Left renal pelvis (tissue), 4 donors: ENCODE results near the gene NLRP5. TPM values are rescaled to one million over a fixed set of nuclear protein-coding genes. Genes with fewer than 3 reads are reported as not detected.

Experiments
- DNase-seq, 4 donors: peaks; one replicate each; pipeline ENCODE4 v3.0.0-alpha.2; 2013; ENCODE audit warnings: low read depth in 4 of 4, low spot score in 3 of 4
- polyA plus RNA-seq, 4 donors: library from polyadenylated mRNA; unstranded; fragments of 120-200 nt; gene quantifications; one replicate each; pipeline ENCODE4 v1.2.1, GENCODE V29; 2013; ENCODE audit not compliant: insufficient read length in 4 of 4

Gene NLRP5
- polyA plus RNA-seq, 4 donors: not detected

GRCh38 chr19:56069642-56070041 is 83.1 kb downstream of the NLRP5 start:
- no peak for DNase-seq

- DNase-seq: no peak
These were observed 84.6 kb downstream of the NLRP5 start for GRCh38 chr19:56071151-56071550.

DNA sequence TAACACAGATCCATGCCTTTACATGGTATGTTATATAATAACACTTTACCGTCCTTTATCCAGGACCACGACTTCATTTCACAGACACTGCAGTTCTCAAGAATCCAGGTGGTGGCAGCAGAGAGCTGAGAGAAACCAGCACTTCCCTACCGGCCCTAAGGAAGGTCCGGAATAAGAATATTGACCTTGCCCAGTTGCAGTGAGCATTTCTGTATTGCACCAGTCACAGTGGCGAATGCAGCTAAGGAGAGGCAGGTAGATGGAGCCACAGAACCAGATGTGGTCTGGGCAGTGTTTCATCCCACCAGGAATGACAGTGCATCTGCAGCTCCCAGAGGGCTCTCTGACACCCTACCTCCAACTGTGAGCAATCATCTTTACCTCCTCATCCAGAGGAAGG is 89.9 kb downstream of the NLRP5 start:
- DNase-seq: peak in 1 of 4 donors; percentile 34

- no peak for DNase-seq
These were observed 93.0 kb downstream of the NLRP5 start for GRCh38 chr19:56079609-56080008.

GRCh38 chr19:56080669-56081401 is 94.3 kb downstream of the NLRP5 start:
- DNase-seq: peak in 2 of 4 donors; percentile 53 to 61

DNA sequence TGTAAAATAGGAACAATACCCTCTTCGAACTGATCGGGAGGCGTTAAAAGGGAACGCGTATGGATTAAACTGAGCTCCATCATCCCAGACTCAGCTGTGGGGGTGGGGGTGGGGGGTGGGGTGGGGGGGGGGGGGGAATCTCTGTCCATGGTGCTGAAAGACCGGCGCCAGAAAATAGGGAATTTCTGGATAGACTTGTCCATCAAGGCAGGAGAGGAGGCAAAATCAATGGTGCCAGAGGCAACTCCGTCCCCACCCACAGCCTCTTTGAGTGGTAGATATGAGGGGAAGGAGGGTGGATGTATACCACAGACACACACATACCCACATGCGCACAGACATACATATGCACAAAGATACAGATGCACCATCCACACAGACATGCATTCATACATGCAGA is 97.1 kb downstream of the NLRP5 start:
- DNase-seq: no peak

- no peak for DNase-seq
These were observed 98.4 kb downstream of the NLRP5 start for GRCh38 chr19:56084835-56085536.

GRCh38 chr19:56085571-56086275 is 99.1 kb downstream of the NLRP5 start:
- no peak for DNase-seq

- no peak for DNase-seq
These were observed 100.3 kb downstream of the NLRP5 start for GRCh38 chr19:56086671-56087430.

DNA sequence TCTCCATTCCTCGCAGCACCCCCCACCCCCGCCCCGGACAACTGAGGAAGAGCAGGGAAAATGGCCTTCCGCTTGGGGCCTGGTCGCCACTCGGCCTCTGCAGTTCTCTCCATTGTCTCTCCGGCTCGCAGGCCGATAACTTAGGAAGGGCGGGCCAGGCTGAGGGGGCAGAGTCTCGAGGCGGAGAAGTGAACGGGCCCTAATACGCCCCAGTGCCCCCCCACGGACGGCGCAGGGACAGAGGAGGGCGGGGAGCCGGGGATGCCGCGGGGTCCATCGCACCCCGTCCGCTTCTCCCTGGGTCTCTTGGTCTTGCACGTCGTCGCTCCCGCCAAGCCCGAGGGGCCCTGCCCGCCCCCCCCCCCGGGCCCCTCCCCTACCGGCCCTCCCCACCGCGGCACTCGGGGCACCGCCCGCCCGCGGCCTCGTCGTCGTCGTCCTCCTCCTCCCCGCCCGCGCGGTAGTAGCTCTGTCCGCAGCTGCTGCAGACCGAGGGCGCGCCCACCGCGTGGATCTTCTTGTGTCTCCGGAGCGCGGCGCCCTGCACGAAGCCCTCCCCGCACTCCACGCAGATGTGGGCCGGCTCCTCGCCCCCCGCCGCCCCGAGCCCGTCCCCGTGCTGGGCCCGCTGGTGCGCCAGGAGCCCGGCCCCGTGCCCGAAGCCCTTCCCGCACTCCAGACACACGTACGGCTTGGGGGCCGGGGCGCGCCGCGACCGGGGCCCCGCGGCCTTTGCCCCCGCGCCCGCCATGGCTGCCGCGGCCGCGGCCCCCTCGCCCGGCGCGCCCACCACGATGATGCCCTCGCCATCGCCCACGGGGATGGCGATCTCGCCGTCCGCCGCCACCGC is 101.3 kb downstream of the NLRP5 start:
- DNase-seq: no peak

- no peak for DNase-seq
These were observed 102.1 kb downstream of the NLRP5 start for GRCh38 chr19:56088497-56089215.

DNA sequence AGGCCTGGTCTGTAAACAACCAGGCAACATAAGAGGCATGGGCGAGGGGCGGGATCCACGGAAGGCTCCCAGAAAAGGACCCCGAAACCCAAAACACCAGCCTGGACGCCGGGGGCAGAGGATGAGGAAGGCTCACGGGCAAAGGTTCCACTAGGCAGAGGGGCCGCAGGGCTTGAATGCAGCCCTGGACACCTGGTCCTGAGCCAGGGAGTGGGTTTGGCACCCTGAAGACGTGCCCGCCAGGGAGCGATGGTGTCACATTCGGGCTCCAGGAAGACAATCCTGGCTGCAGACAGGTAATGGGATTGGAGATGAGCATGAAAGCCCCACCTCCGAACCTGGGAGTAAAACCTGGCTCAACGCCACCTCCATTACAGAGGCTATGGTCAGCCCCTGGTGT is 102.8 kb downstream of the NLRP5 start:
- DNase-seq: no peak

DNA sequence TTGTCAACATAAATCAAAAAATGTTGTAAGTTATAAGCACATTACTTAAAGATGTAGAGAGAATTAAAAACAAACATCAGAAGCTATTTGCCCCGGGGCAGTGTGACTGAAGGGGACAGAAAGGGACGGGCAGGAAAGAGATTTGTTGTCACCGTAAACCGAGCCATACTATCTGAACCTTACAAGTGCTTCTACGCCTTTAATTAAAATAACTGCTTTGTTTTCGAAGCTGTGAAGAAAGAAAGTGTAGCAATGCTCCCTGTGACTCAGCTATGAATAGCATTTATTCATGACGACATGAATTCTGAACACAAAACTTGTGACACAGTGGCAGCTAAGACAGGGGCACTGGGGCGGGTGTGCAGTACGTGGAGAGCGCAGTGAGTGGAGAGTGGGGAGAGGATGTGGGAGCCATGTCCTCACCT is 104.5 kb downstream of the NLRP5 start:
- DNase-seq: no peak

DNA sequence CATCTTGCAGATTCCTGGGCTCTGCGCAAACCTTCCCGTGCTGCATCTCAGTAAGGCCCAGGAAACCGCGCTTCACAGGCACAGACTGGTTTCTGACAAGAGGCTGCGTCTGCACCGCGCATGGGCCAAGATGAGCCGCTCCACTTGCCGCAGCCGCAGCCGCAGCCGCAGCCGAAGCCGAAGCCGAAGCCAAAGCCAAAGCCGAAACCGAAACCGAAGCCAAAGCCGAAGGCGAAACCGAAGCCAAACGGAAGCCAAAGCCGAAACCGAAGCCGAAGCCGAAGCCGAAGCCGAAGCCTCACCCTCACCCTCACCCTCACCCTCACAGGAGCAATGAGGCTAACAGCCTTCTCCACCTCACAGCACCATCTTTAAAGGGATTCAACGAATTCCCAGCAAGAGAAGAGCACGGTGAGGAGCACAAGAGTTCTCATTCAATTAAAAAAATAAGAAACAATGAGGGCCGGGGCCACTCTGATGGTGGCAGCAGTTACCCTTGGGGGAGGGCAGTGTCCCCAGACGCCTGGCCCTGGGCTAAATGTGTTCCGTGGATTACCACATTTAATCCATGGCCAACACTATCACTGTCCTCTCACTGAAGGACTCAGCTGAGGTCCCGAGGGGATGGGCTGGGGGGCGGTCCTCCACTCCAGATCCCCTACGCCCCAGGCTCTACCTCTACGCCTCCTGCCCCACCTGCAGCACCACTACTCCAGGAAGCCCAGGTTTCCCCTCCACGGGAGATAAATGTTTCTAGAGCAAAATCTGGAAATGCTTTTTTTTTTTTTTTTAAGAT is 105.4 kb downstream of the NLRP5 start:
- DNase-seq: no peak

- no peak for DNase-seq
These were observed 106.4 kb downstream of the NLRP5 start for GRCh38 chr19:56092685-56093631.

DNA sequence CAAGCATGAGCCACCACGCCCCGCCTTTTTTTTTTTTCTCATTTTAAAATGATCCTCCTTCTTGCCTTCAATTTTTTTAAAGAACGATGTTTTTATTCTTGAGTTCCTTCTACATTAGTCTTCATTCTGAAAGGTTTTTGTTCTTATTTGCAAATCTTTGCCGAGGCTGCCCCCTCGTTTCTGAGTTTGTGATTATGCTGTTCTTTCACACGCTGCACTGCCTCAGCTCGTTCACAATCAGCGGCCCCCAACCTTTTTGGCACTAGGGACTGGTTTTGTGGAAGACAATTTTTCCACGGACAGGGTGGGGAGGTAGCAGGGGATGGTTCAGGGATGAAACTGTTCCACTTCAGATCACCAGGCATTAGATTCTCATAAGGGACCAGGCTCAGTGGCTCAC is 107.9 kb downstream of the NLRP5 start:
- DNase-seq: no peak

GRCh38 chr19:56096665-56097064 is 110.1 kb downstream of the NLRP5 start:
- DNase-seq: no peak
